PC-3 (cell line): Measurements from ENCODE around the gene CCDC116. TPM values are rescaled to one million over a fixed set of nuclear protein-coding genes. Genes with fewer than 3 reads are reported as not detected.
A peak's percentile ranks its signal among the peaks of the same experiment; 100 is the strongest.

Source experiments
- ATAC-seq: fragments of 200-7000 bp; cut with Tn5 transposase; 2 replicates; pipeline ENCODE4 v1.9.1; 2020; ENCODE audit warnings: mild to moderate bottlenecking, moderate library complexity
- BruUV-seq: library from RNA; stranded (reverse); fragments of 400-500 nt; replicated peaks from 2 replicates; lab custom pipeline; 2021; lab: Mats Ljungman, UMichigan
- CTCF ChIA-PET: fragments of 300-600 bp; sonication (Branson Sonifier 250); formaldehyde crosslinking; loops from one replicate; lab custom pipeline; 2022; ENCODE audit warnings: antibody characterized with exemption; lab: Charles Lee
- POLR2A ChIA-PET: fragments of 300-600 bp; sonication (Branson Sonifier 250); formaldehyde crosslinking; loops from one replicate; lab custom pipeline; 2022; ENCODE audit warnings: antibody characterized with exemption; ENCODE audit not compliant: unreplicated experiment; lab: Charles Lee
- DNase-seq: peaks from one replicate; pipeline ENCODE4 v3.0.0-alpha.2; 2015
- H2AFZ ChIP-seq: fragments of 300-600 bp; sonication (generic); 2 replicates; pipeline ENCODE4 v1.6.0; 2016; ENCODE audit warnings: antibody characterized with exemption, low read length
- H3F3A ChIP-seq: fragments of 300-600 bp; sonication (generic); one replicate; pipeline ENCODE4 v1.6.0; 2017; ENCODE audit warnings: antibody characterized with exemption, low read length, control low read depth, mild to moderate bottlenecking; ENCODE audit not compliant: unreplicated experiment
- H3K27ac ChIP-seq: fragments of 300-600 bp; sonication (generic); 2 replicates; pipeline ENCODE4 v1.5.1; 2016; ENCODE audit warnings: mild to moderate bottlenecking, low read length
- H3K27me3 ChIP-seq: fragments of 300-600 bp; sonication (generic); 2 replicates; pipeline ENCODE4 v1.6.1; 2016; ENCODE audit warnings: low read length, mixed read lengths
- H3K36me3 ChIP-seq: fragments of 300-600 bp; sonication (generic); 2 replicates; pipeline ENCODE4 v1.6.1; 2016; ENCODE audit warnings: low read depth, mixed run types, low read length, mixed read lengths
- H3K4me1 ChIP-seq: fragments of 300-600 bp; sonication (generic); 2 replicates; pipeline ENCODE4 v1.5.1; 2016; ENCODE audit warnings: low read length; ENCODE audit not compliant: insufficient read depth
- H3K4me2 ChIP-seq: fragments of 300-600 bp; sonication (generic); 2 replicates; pipeline ENCODE4 v1.6.0; 2016; ENCODE audit warnings: low read length
- H3K4me3 ChIP-seq: fragments of 300-600 bp; sonication (generic); 2 replicates; pipeline ENCODE4 v1.5.1; 2016; ENCODE audit warnings: mild to moderate bottlenecking, low read length, mixed read lengths
- H3K79me2 ChIP-seq: fragments of 300-600 bp; sonication (generic); 2 replicates; pipeline ENCODE4 v1.6.1; 2017; ENCODE audit warnings: low read length, mixed read lengths
- H3K9ac ChIP-seq: fragments of 300-600 bp; sonication (generic); 2 replicates; pipeline ENCODE4 v1.6.0; 2016; ENCODE audit warnings: mild to moderate bottlenecking, low read length
- H3K9me2 ChIP-seq: fragments of 300-600 bp; sonication (generic); replicated peaks from 2 replicates; pipeline ENCODE4 v1.6.1; 2016; ENCODE audit warnings: mixed run types, low read length, mixed read lengths
- H3K9me3 ChIP-seq: fragments of 300-600 bp; sonication (generic); 2 replicates; pipeline ENCODE4 v1.6.1; 2016; ENCODE audit warnings: low read length, mixed read lengths
- H4K20me1 ChIP-seq: fragments of 300-600 bp; sonication (generic); 2 replicates; pipeline ENCODE4 v1.6.1; 2016; ENCODE audit warnings: low read length, mixed read lengths
- EZH2 ChIP-seq: fragments of 300-600 bp; sonication (generic); IDR thresholded peaks from one replicate; pipeline ENCODE4 v1.6.1; 2017; ENCODE audit warnings: antibody characterized with exemption, mild to moderate bottlenecking, low read length; ENCODE audit not compliant: unreplicated experiment
- EZH2phosphoT487 ChIP-seq: fragments of 300-600 bp; sonication (generic); IDR thresholded peaks from 2 replicates; pipeline ENCODE4 v1.6.1; 2018; ENCODE audit warnings: mild to moderate bottlenecking, antibody characterized with exemption, low read length, borderline replicate concordance
- intact Hi-C: fragments of 100-400 bp; cut with micrococcal nuclease; formaldehyde crosslinking; loops from 2 replicates; pipeline ENCODE4 v1.9.0; 2023
- total RNA-seq: library from RNA; depleted of rRNA; stranded (reverse); fragments of >200 nt; gene quantifications from 2 replicates; pipeline ENCODE4 v1.2.3, GENCODE V29; 2014
- TF ChIP-seq, protein P1 (sequence below): fragments of 300-600 bp; sonication (generic); conservative IDR thresholded peaks from 2 replicates; pipeline ENCODE4 v1.5.1; 2017; ENCODE audit warnings: antibody characterized with exemption, low read depth, mild to moderate bottlenecking, low read length

The CCDC116 gene
- total RNA-seq, 1 experiment from 2014 or later, result not detected

DNA sequence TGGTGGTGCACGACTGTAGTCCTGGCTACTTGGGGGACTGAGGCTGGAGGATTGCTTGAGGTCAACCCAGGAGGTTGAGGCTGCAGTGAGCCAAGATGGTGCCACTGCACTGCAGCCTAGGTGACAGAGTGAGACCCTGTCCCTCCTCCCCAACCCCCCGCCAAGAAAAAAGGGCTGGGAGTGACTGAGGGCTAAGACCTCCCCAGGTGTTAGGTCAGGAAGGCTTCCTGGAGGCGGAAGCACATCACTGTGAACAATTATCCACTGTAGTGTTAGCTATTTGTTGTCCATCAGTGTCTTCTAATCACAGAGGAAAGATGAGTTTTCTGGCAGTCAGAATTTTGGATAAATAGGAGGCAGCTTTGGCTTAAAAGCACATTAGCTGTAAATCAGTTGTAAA, 11.5 kb upstream of the CCDC116 start:
- ChIA-PET POLR2A (no interaction called here), CTCF (no interaction called here)
- no peak for TF ChIP-seq EZH2phosphoT487
- TF ChIP-seq, protein P1, sequence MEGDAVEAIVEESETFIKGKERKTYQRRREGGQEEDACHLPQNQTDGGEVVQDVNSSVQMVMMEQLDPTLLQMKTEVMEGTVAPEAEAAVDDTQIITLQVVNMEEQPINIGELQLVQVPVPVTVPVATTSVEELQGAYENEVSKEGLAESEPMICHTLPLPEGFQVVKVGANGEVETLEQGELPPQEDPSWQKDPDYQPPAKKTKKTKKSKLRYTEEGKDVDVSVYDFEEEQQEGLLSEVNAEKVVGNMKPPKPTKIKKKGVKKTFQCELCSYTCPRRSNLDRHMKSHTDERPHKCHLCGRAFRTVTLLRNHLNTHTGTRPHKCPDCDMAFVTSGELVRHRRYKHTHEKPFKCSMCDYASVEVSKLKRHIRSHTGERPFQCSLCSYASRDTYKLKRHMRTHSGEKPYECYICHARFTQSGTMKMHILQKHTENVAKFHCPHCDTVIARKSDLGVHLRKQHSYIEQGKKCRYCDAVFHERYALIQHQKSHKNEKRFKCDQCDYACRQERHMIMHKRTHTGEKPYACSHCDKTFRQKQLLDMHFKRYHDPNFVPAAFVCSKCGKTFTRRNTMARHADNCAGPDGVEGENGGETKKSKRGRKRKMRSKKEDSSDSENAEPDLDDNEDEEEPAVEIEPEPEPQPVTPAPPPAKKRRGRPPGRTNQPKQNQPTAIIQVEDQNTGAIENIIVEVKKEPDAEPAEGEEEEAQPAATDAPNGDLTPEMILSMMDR, result no peak
- Histone ChIP-seq H3K9me3 (no peaks in the 10 kb centered on the region), H3K9ac (no peak overlapping the region), H3K36me3 (peaks cover 4% of the 10 kb centered on the region; the same call in 1 of the 2 replicates), H3K9me2 (no peaks in the 10 kb centered on the region), H2AFZ (no peak overlapping the region), H3K79me2 (peaks cover 50% of the 10 kb centered on the region), H3K4me3 (no peak overlapping the region), H4K20me1 (peaks cover 5% of the 10 kb centered on the region; the same call in 1 of the 2 replicates), H3K27me3 (no peaks in the 10 kb centered on the region), H3K27ac (no peak overlapping the region), H3K4me2 (no peak overlapping the region), H3K4me1 (no peaks in the 10 kb centered on the region), H3F3A (no peaks in the 10 kb centered on the region)
- no peak for DNase-seq
- intact Hi-C loops, result no loop called here
- ATAC-seq, result no peak
- BruUV-seq, result no TSS peak

DNA sequence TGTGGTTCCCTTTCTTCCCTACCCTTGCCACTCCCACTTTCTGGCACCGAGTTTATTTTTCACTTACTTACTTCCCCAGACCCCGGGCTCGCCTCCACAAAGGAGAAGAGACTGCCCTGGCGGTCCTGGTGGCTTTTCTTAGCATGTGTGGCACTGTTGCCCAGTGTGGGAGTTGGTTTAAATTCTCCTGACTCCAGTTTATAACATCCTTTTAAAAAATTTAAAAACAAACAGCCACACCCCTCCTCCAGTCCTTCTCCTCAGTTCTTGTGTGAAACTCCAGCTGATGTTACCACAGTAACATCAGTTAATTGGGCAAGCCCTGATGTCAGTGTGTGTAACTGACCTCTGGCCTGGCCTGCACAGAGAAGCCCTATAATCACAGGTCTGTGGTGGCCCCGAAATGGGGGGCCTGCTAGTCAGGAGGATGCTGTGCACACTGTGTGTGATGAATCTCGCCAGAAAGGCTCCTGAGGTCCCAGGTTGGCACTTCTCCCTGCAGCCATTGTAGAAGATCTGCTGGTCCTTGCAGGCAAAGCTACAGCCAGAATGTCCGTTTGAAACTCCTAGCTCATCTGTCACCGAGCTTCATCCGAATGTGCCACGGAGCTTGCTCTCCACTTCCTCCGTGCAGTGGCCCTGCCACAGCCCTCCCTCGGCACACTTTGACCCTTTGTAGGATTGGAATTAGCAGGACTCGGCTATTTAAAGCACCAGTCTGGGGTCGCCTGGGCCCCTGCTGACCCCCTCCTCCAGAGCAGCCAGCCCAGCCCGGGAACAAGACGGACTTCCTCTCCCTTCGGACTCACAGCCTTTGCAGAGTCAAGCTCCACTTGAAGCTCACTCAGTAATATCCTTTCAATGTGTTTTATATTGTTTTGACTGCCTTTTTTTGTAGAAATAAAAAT, 10.3 kb upstream of the CCDC116 start:
- no peak for TF ChIP-seq EZH2
- TF ChIP-seq EZH2phosphoT487, result no peak
- TF ChIP-seq, protein P1, result no peak
- POLR2A ChIA-PET, result no interaction called here
- Histone ChIP-seq H3K79me2 (peaks cover 58% of the 10 kb centered on the region), H3K9ac (no peak overlapping the region), H3K36me3 (peaks cover 5% of the 10 kb centered on the region; the same call in 1 of the 2 replicates), H3K4me2 (no peak overlapping the region), H3K27me3 (no peaks in the 10 kb centered on the region), H3K9me2 (no peaks in the 10 kb centered on the region), H3F3A (no peaks in the 10 kb centered on the region), H3K9me3 (no peaks in the 10 kb centered on the region), H3K4me3 (no peak overlapping the region), H2AFZ (no peak overlapping the region), H4K20me1 (peaks cover 5% of the 10 kb centered on the region; the same call in 1 of the 2 replicates), H3K27ac (no peak overlapping the region), H3K4me1 (no peaks in the 10 kb centered on the region)
- peak; percentile 25 for ATAC-seq
- BruUV-seq, result TSS peak; percentile 20
- no peak for DNase-seq
- CTCF ChIA-PET, result no interaction called here
- intact Hi-C loops, result no loop called here
